LNCAP (cell line): Measurements from ENCODE around the gene ALPK3.

Source experiments
- TF ChIP-seq, protein P1 (sequence below): fragments of 450-650 bp; IDR thresholded peaks from 2 replicates; pipeline ENCODE4 v1.5.1; 2017; ENCODE audit warnings: mild to moderate bottlenecking

The ALPK3 gene

DNA sequence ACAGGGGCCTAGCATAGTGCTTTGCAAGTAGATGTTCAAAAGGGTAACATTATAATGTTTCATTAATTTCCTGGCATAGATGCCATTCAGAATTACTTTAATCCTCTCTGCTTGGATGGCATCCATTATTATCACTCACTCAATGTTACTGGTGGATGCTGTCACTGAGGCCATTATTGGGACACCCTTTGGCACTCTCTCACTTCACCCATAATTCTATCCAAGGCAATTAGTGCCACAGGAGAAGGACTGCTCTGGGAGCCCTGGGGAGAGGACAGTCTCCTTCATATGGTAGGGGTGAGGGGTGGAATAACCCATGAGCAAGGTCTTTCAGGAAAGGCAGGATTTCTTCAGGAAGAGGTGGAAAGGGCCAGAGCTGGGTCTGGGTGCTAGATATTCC is 38.6 kb downstream of the ALPK3 start:
- TF ChIP-seq, protein P1, sequence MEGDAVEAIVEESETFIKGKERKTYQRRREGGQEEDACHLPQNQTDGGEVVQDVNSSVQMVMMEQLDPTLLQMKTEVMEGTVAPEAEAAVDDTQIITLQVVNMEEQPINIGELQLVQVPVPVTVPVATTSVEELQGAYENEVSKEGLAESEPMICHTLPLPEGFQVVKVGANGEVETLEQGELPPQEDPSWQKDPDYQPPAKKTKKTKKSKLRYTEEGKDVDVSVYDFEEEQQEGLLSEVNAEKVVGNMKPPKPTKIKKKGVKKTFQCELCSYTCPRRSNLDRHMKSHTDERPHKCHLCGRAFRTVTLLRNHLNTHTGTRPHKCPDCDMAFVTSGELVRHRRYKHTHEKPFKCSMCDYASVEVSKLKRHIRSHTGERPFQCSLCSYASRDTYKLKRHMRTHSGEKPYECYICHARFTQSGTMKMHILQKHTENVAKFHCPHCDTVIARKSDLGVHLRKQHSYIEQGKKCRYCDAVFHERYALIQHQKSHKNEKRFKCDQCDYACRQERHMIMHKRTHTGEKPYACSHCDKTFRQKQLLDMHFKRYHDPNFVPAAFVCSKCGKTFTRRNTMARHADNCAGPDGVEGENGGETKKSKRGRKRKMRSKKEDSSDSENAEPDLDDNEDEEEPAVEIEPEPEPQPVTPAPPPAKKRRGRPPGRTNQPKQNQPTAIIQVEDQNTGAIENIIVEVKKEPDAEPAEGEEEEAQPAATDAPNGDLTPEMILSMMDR = no peak

DNA sequence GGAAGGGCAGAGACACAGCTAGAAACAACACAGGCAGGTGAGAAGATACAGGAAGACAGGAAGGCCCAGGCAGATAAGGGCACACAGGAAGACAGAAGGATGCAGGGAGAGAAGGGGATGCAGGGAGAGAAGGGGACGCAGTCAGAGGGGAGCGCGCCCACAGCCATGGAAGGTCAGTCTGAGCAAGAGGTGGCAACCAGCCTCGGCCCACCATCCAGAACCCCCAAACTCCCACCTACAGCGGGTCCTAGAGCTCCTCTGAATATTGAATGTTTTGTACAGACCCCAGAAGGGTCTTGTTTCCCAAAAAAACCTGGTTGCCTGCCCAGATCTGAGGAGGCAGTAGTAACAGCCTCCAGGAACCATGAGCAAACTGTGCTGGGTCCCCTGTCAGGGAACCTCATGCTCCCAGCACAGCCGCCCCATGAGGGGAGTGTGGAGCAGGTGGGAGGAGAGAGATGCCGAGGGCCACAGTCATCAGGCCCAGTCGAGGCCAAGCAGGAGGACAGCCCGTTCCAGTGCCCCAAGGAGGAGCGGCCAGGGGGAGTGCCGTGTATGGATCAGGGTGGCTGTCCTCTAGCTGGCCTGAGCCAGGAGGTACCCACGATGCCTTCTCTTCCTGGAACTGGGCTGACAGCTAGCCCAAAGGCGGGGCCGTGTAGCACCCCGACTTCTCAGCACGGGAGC is 39.7 kb downstream of the ALPK3 start:
- TF ChIP-seq, protein P1 = no peak

DNA sequence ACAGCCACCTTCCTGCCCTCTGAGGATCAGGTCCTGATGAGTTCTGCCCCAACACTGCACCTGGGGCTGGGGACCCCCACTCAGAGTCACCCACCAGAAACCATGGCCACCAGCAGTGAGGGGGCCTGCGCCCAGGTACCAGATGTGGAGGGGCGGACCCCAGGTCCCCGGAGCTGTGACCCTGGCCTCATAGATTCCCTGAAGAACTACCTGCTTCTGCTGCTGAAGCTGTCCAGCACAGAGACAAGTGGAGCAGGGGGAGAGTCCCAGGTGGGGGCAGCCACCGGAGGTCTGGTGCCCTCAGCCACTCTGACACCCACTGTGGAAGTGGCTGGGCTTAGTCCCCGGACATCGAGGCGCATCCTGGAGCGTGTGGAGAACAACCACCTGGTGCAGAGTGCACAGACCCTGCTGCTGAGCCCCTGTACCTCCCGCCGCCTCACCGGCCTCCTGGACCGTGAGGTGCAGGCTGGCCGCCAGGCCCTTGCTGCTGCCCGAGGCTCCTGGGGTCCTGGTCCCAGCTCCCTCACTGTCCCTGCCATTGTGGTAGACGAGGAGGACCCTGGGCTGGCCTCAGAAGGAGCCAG is 40.4 kb downstream of the ALPK3 start:
- TF ChIP-seq, protein P1 = no peak

DNA sequence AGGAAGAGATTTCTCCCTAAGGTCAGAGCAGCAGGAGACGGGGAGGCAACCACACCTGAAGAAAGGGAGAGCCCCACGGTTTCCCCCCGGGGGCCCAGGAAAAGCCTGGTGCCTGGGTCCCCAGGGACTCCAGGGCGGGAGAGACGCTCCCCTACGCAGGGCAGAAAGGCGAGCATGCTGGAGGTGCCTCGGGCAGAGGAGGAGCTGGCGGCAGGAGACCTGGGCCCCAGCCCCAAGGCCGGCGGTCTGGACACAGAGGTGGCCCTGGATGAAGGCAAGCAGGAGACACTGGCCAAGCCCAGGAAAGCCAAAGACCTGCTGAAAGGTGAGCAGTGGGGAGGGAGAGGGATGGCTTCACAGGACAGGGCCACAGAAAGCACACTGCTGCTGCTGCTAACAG is 41.1 kb downstream of the ALPK3 start:
- TF ChIP-seq, protein P1 = no peak

DNA sequence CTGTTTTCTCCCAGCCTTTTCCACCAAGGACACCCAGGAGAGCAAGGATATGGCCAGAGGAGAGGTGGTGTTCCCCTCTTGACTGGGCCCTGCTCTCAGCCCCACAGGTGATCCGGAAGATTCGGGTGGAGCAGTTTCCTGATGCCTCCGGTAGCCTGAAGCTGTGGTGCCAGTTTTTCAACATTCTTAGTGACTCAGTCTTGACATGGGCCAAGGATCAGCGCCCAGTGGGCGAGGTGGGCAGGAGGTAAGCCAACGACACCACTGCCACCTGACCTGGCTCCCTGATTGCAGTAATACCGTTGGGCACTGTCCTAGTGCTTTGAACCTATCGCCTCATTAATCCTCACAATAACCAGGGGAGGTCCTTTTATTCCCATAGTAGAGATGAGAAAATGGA is 42.0 kb downstream of the ALPK3 start:
- TF ChIP-seq, protein P1 = no peak

DNA sequence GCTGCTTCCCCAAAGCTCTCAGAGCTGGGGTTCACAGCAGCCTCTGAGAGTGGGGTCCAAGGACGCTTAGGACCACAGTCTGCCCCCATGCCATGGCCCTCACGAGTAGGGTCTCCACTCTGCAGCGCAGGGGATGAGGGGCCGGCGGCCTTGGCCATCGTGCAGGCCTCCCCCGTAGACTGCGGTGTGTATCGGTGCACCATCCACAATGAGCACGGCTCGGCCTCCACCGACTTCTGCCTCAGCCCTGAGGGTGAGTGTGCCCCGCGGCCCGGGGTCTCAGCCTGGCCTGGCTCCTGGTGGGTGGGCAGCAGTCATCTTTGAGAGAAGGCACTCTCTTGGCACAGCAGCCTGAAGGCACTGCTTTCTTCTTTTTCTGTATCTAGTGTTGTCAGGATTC is 42.5 kb downstream of the ALPK3 start:
- TF ChIP-seq, protein P1 = no peak

DNA sequence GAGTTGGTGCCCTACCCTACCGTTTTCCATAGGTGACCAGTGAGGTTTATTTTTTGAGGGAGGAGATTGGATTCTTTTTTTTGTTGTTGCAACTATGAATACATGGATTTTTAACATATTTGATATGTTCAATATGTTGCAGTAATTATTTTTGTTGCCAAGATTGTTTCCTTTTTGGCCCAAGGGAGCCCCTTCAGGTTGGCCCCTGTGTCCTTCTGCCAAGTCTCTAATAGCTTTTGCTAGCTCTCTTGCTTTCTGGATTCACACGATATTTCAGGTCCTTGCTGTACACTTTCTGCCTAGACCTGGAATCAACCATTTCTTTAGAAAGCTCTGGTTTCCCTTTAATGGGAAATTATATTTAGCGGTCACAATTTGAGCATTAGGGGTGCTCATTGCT is 44.6 kb downstream of the ALPK3 start:
- TF ChIP-seq, protein P1 = no peak
